SK-N-SH (cell line): ENCODE results near the gene DAB1.

Source experiments
- EP300 ChIP-seq, 2 experiments: IDR thresholded peaks; 2 replicates each; pipeline versions ENCODE4 v1.4.0 to v1.6.1; 2012; ENCODE audit warnings: borderline replicate concordance in 1 of 2, low read depth in 1 of 2, low read length in 1 of 2
- FOSL2 ChIP-seq: IDR thresholded peaks from 2 replicates; pipeline ENCODE4 v1.4.0; 2012; ENCODE audit warnings: low read depth, mild to moderate bottlenecking, moderate library complexity, borderline replicate concordance
- FOXM1 ChIP-seq: IDR thresholded peaks from 2 replicates; pipeline ENCODE4 v1.4.0; 2012; ENCODE audit warnings: low read depth, mild to moderate bottlenecking
- NFIC ChIP-seq: IDR thresholded peaks from 2 replicates; pipeline ENCODE4 v1.4.0; 2012; ENCODE audit warnings: borderline replicate concordance
- POLR2AphosphoS5 ChIP-seq: IDR thresholded peaks from 2 replicates; pipeline ENCODE4 v1.6.1; 2012; ENCODE audit warnings: low read depth, low read length
- RAD21 ChIP-seq: IDR thresholded peaks from 2 replicates; pipeline ENCODE4 v1.6.1; 2012; ENCODE audit warnings: mild to moderate bottlenecking, low read length
- RFX5 ChIP-seq: IDR thresholded peaks from 2 replicates; pipeline ENCODE4 v1.6.1; 2012; ENCODE audit warnings: mild to moderate bottlenecking, improper control_type of control experiment, low read length
- TAF1 ChIP-seq: IDR thresholded peaks from 2 replicates; pipeline ENCODE4 v1.6.1; 2012; ENCODE audit warnings: low read depth, mild to moderate bottlenecking, low read length, moderate library complexity, borderline replicate concordance
- TF ChIP-seq, protein P1 (sequence below): fragments of 200-600 bp; sonication (generic); IDR thresholded peaks from 2 replicates; pipeline ENCODE4 v1.6.1; 2017; ENCODE audit warnings: antibody characterized with exemption, mild to moderate bottlenecking, moderate library complexity
- TF ChIP-seq, protein P2 (sequence below): IDR thresholded peaks from 2 replicates; pipeline ENCODE4; 2012
- TF ChIP-seq, protein P3 (sequence below): fragments of 150-350 bp; IDR thresholded peaks from 2 replicates; pipeline ENCODE4 v1.6.1; 2017; ENCODE audit warnings: antibody characterized with exemption, low read length, low read depth, borderline replicate concordance

DNA sequence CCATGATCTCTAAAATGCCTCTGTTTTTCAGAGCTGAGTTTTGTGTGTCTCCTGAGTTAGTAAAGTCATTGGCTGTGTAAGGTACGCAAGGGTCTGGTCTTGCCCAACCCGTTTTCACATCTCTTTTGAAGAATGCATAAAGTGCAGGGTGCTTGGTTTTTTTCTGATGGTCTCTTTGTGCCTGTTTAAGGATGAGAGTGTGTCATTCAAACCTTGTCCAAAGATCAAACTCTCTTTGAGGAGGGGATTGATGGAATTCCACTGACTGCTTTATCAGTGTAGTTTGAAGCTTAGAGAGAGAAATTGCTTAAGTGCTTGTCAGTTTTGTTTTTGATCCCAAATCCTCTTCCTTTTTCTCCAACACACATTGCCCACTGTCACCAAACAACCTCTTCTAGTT lies 438.0 kb downstream of the DAB1 start:
- TF ChIP-seq, protein P1, sequence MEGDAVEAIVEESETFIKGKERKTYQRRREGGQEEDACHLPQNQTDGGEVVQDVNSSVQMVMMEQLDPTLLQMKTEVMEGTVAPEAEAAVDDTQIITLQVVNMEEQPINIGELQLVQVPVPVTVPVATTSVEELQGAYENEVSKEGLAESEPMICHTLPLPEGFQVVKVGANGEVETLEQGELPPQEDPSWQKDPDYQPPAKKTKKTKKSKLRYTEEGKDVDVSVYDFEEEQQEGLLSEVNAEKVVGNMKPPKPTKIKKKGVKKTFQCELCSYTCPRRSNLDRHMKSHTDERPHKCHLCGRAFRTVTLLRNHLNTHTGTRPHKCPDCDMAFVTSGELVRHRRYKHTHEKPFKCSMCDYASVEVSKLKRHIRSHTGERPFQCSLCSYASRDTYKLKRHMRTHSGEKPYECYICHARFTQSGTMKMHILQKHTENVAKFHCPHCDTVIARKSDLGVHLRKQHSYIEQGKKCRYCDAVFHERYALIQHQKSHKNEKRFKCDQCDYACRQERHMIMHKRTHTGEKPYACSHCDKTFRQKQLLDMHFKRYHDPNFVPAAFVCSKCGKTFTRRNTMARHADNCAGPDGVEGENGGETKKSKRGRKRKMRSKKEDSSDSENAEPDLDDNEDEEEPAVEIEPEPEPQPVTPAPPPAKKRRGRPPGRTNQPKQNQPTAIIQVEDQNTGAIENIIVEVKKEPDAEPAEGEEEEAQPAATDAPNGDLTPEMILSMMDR: no peak
- no peak for TF ChIP-seq POLR2AphosphoS5
- no peak for TF ChIP-seq EP300 (IDR thresholded peaks at IDR 0.05; ENCODE audit: borderline replicate concordance in 1 of 2, low read depth in 1 of 2, low read length in 1 of 2)
- TF ChIP-seq FOXM1: no peak
- TF ChIP-seq TAF1: no peak
- no peak for TF ChIP-seq RFX5
- TF ChIP-seq, protein P2, sequence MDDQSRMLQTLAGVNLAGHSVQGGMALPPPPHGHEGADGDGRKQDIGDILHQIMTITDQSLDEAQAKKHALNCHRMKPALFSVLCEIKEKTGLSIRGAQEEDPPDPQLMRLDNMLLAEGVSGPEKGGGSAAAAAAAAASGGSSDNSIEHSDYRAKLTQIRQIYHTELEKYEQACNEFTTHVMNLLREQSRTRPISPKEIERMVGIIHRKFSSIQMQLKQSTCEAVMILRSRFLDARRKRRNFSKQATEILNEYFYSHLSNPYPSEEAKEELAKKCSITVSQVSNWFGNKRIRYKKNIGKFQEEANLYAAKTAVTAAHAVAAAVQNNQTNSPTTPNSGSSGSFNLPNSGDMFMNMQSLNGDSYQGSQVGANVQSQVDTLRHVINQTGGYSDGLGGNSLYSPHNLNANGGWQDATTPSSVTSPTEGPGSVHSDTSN: no peak
- TF ChIP-seq RAD21: no peak
- no peak for TF ChIP-seq FOSL2
- no peak for TF ChIP-seq NFIC
- TF ChIP-seq, protein P3, sequence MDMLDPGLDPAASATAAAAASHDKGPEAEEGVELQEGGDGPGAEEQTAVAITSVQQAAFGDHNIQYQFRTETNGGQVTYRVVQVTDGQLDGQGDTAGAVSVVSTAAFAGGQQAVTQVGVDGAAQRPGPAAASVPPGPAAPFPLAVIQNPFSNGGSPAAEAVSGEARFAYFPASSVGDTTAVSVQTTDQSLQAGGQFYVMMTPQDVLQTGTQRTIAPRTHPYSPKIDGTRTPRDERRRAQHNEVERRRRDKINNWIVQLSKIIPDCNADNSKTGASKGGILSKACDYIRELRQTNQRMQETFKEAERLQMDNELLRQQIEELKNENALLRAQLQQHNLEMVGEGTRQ: no peak
